PFSK-1 (cell line): ENCODE data around the gene CPO.

Experiments
- FOXP2 ChIP-seq: optimal IDR thresholded peaks from 2 replicates; pipeline ENCODE3; 2011; ENCODE audit warnings: borderline replicate concordance, control low read depth, inconsistent platforms; ENCODE audit not compliant: insufficient read depth; ENCODE audit errors: extremely low read length, extremely low read depth
- POLR2AphosphoS5 ChIP-seq: IDR thresholded peaks from 2 replicates; pipeline ENCODE4 v1.6.1; 2012; ENCODE audit warnings: low read depth, mild to moderate bottlenecking, control low read depth, low read length, moderate library complexity
- SIN3A ChIP-seq: IDR thresholded peaks from 2 replicates; pipeline ENCODE4 v1.6.1; 2012; ENCODE audit warnings: mild to moderate bottlenecking, low read length, moderate library complexity, borderline replicate concordance; ENCODE audit not compliant: insufficient read depth
- TAF1 ChIP-seq: IDR thresholded peaks from 2 replicates; pipeline ENCODE4 v1.6.1; 2012; ENCODE audit warnings: low read length, control low read depth, borderline replicate concordance; ENCODE audit not compliant: insufficient read depth
- TF ChIP-seq, protein P1 (sequence below), 2 experiments: IDR thresholded peaks; 2 replicates each; pipeline versions ENCODE4 v1.6.1 to v1.8.0; 2011 to 2012; ENCODE audit warnings: low read depth in 2 of 2, low read length in 2 of 2, control low read depth in 1 of 2, inconsistent platforms in 1 of 2, mild to moderate bottlenecking in 1 of 2, moderate library complexity in 1 of 2; ENCODE audit not compliant: insufficient read depth in 1 of 2

Gene CPO

DNA sequence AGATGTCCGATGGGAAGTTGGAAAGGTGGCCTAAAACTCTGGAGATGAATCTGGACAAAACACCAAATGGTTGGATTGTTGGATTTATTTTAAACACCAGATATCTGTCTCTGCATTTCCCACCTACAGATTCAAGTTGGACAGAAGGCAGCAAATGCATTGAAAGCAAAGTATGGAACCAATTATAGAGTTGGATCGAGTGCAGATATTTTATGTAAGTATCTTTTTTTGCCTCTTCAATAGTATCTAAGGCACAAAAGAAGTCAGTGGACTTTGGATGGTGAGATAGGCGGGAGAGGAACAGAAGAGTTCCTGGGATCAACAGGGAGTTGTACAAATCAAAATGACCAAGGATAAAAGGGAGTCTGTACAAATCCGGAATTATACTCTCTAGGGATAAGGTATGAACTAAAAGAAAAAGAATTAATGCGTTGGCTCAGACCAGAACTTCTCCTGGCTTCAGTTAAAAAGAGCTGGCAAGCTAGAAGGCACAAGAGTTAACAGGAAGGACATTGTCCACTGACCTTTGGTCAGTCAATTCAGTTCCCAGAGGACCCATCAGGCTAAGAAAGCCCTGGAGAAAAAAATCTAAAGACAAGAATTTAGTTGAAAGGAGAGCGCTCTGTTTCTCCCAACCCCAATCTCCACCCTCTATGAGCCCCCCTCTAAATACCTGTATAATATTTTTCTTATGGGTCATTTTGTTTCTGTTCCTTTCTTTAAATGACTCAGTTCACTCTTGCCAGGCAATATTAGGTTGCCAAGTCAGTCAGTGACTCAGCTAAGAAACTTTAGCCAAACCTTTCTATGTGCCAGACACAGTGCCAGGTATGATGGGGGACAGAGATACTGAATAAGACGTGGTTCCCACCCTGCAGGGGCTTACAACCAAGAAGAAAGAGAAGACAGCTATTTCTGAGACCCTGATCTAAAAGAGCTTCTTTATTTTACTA lies 29.1 kb downstream of the CPO start:
- TF ChIP-seq FOXP2 (no peak), POLR2AphosphoS5 (no peak), TAF1 (no peak), SIN3A (no peak)
- TF ChIP-seq, protein P1, sequence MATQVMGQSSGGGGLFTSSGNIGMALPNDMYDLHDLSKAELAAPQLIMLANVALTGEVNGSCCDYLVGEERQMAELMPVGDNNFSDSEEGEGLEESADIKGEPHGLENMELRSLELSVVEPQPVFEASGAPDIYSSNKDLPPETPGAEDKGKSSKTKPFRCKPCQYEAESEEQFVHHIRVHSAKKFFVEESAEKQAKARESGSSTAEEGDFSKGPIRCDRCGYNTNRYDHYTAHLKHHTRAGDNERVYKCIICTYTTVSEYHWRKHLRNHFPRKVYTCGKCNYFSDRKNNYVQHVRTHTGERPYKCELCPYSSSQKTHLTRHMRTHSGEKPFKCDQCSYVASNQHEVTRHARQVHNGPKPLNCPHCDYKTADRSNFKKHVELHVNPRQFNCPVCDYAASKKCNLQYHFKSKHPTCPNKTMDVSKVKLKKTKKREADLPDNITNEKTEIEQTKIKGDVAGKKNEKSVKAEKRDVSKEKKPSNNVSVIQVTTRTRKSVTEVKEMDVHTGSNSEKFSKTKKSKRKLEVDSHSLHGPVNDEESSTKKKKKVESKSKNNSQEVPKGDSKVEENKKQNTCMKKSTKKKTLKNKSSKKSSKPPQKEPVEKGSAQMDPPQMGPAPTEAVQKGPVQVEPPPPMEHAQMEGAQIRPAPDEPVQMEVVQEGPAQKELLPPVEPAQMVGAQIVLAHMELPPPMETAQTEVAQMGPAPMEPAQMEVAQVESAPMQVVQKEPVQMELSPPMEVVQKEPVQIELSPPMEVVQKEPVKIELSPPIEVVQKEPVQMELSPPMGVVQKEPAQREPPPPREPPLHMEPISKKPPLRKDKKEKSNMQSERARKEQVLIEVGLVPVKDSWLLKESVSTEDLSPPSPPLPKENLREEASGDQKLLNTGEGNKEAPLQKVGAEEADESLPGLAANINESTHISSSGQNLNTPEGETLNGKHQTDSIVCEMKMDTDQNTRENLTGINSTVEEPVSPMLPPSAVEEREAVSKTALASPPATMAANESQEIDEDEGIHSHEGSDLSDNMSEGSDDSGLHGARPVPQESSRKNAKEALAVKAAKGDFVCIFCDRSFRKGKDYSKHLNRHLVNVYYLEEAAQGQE (IDR thresholded peaks at IDR 0.05; ENCODE audit: insufficient read depth in 1 of 2, low read depth in 2 of 2, low read length in 2 of 2) = no peak

DNA sequence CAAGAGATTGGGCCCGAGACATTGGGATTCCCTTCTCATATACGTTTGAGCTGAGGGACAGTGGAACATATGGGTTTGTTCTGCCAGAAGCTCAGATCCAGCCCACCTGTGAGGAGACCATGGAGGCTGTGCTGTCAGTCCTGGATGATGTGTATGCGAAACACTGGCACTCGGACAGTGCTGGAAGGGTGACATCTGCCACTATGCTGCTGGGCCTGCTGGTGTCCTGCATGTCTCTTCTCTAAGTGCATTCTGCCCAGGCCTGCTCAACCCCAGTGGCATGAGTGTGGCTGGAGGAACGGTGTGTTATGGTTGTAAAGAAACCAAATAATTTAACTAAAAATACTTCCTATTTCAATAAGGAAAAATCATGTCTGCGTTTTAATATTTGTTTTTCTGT lies 29.9 kb downstream of the CPO start:
- TF ChIP-seq, protein P1 (IDR thresholded peaks at IDR 0.05; ENCODE audit: insufficient read depth in 1 of 2, low read depth in 2 of 2, low read length in 2 of 2) = no peak
- no peak for TF ChIP-seq POLR2AphosphoS5
- no peak for TF ChIP-seq FOXP2
- no peak for TF ChIP-seq SIN3A
- no peak for TF ChIP-seq TAF1

DNA sequence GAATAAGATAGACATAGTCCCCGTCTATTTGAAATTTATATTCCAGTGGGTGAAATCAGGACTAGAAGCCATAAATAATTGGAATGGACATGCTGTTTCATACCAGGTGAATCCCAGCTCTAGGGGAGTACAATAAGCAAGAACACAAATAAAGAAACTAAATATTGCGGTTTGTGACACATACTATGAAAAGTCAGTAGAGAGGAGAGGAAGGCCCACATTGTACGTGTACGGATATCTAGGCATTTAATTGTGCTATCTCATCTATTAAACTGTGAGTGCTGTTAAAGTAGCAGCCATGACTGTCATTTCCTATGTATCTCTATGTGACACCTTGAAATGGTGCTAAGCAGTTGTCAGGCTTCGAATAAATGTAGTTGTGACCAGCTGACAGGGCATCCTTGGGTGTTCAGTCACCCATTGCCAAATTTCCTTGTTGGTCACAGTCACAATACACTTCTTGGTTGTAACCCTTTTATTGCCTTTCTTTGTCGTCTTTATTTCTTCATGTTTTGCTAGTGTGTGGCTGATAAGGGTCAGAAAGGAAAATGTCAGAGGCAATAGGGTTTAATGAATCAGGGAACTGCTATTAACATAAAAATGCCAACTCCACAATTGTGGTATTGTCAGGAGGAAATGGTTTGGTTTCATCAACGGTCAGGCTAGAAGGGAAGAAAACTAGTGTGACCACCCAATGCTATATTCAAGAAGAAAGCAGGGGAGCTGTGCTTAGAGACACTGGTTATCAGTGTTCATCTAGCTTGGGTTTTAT lies 31.5 kb downstream of the CPO start:
- no peak for TF ChIP-seq TAF1
- no peak for TF ChIP-seq SIN3A

DNA sequence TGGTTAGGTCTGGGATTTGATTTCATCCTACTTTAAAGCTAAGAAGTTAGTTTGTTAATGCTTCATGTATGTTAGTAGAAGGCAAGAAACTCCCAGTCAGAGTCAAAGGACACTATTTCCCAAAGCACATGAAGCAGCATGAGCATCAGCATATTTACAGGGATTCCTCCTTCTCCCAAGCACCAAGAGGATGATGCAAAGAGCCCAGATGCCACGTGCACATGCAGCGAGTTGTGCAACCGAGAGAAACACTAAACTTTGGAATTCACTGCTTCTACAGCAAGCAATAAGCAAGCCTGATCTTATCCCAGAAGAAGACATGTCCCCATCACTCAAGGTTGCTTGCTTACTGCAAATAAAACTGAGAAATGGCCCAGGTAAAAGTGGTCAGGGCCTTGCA lies 32.5 kb downstream of the CPO start:
- TF ChIP-seq FOXP2 = no peak
- TF ChIP-seq, protein P1 (IDR thresholded peaks at IDR 0.05; ENCODE audit: insufficient read depth in 1 of 2, low read depth in 2 of 2, low read length in 2 of 2) = no peak

DNA sequence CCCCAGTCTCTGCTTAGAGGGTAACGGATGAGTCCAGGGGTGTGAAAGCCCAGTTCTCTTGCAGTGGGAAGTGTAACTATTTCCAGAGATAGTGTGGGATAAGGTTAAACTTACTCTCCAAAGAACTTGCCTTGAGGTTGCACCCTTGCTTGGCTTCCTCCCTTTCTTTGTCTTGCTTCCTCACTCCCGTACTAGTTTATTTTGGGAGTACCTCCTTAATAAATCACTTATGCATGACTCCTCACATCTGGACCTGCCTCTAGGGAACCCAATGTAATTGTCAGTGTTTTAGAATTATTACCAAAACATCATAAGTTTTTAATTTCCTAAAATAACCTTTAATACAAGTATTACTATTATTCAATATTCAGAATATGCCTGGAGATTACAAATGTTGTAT lies 35.2 kb downstream of the CPO start:
- TF ChIP-seq SIN3A (no peak), TAF1 (no peak), POLR2AphosphoS5 (no peak)

DNA sequence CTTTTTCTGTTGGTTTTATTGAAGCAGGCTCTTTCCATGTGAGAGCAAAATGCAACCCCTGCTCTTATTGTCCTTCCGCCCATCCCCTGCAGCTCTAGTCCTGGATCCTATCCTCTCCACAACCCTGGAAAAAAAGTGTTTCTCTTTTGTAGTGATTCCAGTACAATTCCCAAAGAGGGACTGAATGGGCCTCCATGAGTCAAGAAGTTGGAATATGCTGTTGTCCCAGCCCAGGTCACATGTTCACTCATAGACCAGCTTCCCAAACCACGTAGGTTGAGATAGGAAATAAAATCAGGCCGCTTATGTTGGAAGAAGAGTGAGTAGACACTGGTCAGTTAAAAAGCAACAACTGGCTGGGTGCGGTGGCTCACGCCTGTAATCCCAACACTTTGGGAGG lies 39.4 kb downstream of the CPO start:
- TF ChIP-seq SIN3A = no peak
- TF ChIP-seq TAF1 = no peak
